ENCODE measurements around the gene TMEM207. TPM values are rescaled to one million over a fixed set of nuclear protein-coding genes. Genes with fewer than 3 reads are reported as not detected.

Gene TMEM207
- polyA plus RNA-seq, 3 donors: not detected

- TF ChIP-seq CTCF (IDR thresholded peaks at IDR 0.05): no peak
- no CpG with 5 or more reads among the region's 8 CpGs for WGBS (ENCODE audit: insufficient coverage)
- Histone ChIP-seq H3K9ac (ENCODE audit: insufficient read depth, low read length, poor library complexity, severe bottlenecking) (no peak overlapping the region), H3K36me3 (replicated peaks in 1 of 2; ENCODE audit: control insufficient read depth in 1 of 2, insufficient read depth in 2 of 2, low read length in 2 of 2) (no peaks in the 10 kb centered on the region), H2AFZ (ENCODE audit: insufficient read depth, low read depth, low read length, poor library complexity, severe bottlenecking) (no peak overlapping the region), H3K4me1 (ENCODE audit: control insufficient read depth in 1 of 2, insufficient read depth in 2 of 2, low read length in 2 of 2) (no peaks in the 10 kb centered on the region), H3K27me3 (ENCODE audit: control insufficient read depth in 2 of 2, insufficient read depth in 2 of 2, low read length in 2 of 2) (no peaks in the 10 kb centered on the region), H3K27ac (ENCODE audit: low read depth in 1 of 2, low read length in 2 of 2) (no peak overlapping the region), H3K79me2 (ENCODE audit: insufficient read depth, low read length) (no peaks in the 10 kb centered on the region), H3K4me2 (replicated peaks; ENCODE audit: extremely low read depth, low read length, poor library complexity, severe bottlenecking) (no peak overlapping the region), H4K20me1 (ENCODE audit: insufficient read depth, low read length) (no peaks in the 10 kb centered on the region), H3K9me3 (replicated peaks in 1 of 2; ENCODE audit: control insufficient read depth in 1 of 2, insufficient read depth in 1 of 2, low read length in 2 of 2) (no peaks in the 10 kb centered on the region), H3K4me3 (replicated peaks in 1 of 3; ENCODE audit: low read depth in 2 of 3, low read length in 3 of 3) (no peak overlapping the region)
- Mint-ChIP-seq H3K4me1 (no peaks in the 10 kb centered on the region), H3K4me3 (no peak overlapping the region), H3K36me3 (no peaks in the 10 kb centered on the region), H3K27me3 (ENCODE audit: low read depth in 3 of 3) (peaks cover 0 to 3% (median 1%) of the 10 kb centered on the region in 3 donors), H3K9me3 (no peaks in the 10 kb centered on the region), H3K27ac (no peak overlapping the region)
- intact Hi-C loops (cut with micrococcal nuclease): no loop called here
- no peak for DNase-seq
Measured at GRCh38 chr3:190385731-190386688, 63.7 kb downstream of the TMEM207 start.

GRCh38 chr3:190384309-190384756, 65.4 kb downstream of the TMEM207 start:
- no CpG with 5 or more reads among the region's 2 CpGs for WGBS (ENCODE audit: insufficient coverage)
- H3K4me1 Mint-ChIP-seq: no peaks in the 10 kb centered on the region
- no peak overlapping the region for H3K9ac ChIP-seq (ENCODE audit: insufficient read depth, low read length, poor library complexity, severe bottlenecking)
- no peaks in the 10 kb centered on the region for H3K9me3 ChIP-seq (replicated peaks in 1 of 2; ENCODE audit: control insufficient read depth in 1 of 2, insufficient read depth in 1 of 2, low read length in 2 of 2)
- no peak overlapping the region for H3K4me2 ChIP-seq (replicated peaks; ENCODE audit: extremely low read depth, low read length, poor library complexity, severe bottlenecking)
- H3K27me3 Mint-ChIP-seq (ENCODE audit: low read depth in 3 of 3): peaks cover 0 to 1% (median 0%) of the 10 kb centered on the region in 3 donors
- H3K79me2 ChIP-seq (ENCODE audit: insufficient read depth, low read length): no peaks in the 10 kb centered on the region
- H4K20me1 ChIP-seq (ENCODE audit: insufficient read depth, low read length): no peaks in the 10 kb centered on the region
- DNase-seq: no peak
- H3K27ac Mint-ChIP-seq: no peak overlapping the region
- H3K9me3 Mint-ChIP-seq: no peaks in the 10 kb centered on the region
- intact Hi-C loops (cut with micrococcal nuclease): no loop called here
- H3K4me1 ChIP-seq (ENCODE audit: control insufficient read depth in 1 of 2, insufficient read depth in 2 of 2, low read length in 2 of 2): no peaks in the 10 kb centered on the region
- H3K4me3 Mint-ChIP-seq: no peak overlapping the region
- no peaks in the 10 kb centered on the region for H3K36me3 Mint-ChIP-seq
- no peak overlapping the region for H3K4me3 ChIP-seq (replicated peaks in 1 of 3; ENCODE audit: low read depth in 2 of 3, low read length in 3 of 3)
- TF ChIP-seq CTCF (IDR thresholded peaks at IDR 0.05): no peak
- no peaks in the 10 kb centered on the region for H3K27me3 ChIP-seq (ENCODE audit: control insufficient read depth in 2 of 2, insufficient read depth in 2 of 2, low read length in 2 of 2)
- H3K27ac ChIP-seq (ENCODE audit: low read depth in 1 of 2, low read length in 2 of 2): no peak overlapping the region
- H2AFZ ChIP-seq (ENCODE audit: insufficient read depth, low read depth, low read length, poor library complexity, severe bottlenecking): no peak overlapping the region
- no peaks in the 10 kb centered on the region for H3K36me3 ChIP-seq (replicated peaks in 1 of 2; ENCODE audit: control insufficient read depth in 1 of 2, insufficient read depth in 2 of 2, low read length in 2 of 2)
